GM12878 (cell line): Measurements from ENCODE around the gene SLFN5. TPM values are rescaled to one million over a fixed set of nuclear protein-coding genes. Genes with fewer than 3 reads are reported as not detected.

Experiments
- ATAC-seq: fragments of 200-7000 bp; cut with Tn5 transposase; 3 replicates; pipeline ENCODE4 v1.9.1; 2020; ENCODE audit warnings: mild to moderate bottlenecking, moderate library complexity
- BruUV-seq: library from RNA; stranded (reverse); fragments of 400-500 nt; replicated peaks from 2 replicates; lab custom pipeline; 2021; lab: Mats Ljungman, UMichigan
- CTCF ChIA-PET: fragments of 300-600 bp; sonication (Branson Sonifier 250); formaldehyde crosslinking; extraction: SDS; loops from one replicate; lab custom pipeline; 2021; ENCODE audit warnings: inconsistent platforms; lab: Yijun Ruan, JAX
- POLR2A ChIA-PET: fragments of 350-600 bp; formaldehyde crosslinking; extraction: SDS; loops from one replicate; lab custom pipeline; 2021; ENCODE audit warnings: inconsistent platforms; lab: Charles Lee
- RAD21 ChIA-PET: fragments of 300-600 bp; sonication (Branson Sonifier 250); formaldehyde crosslinking; loops from one replicate; lab custom pipeline; 2023; ENCODE audit warnings: antibody characterized with exemption; ENCODE audit not compliant: unreplicated experiment; lab: Charles Lee
- SMC1A ChIA-PET: fragments of 300-600 bp; sonication (Branson Sonifier 250); formaldehyde crosslinking; loops from one replicate; lab custom pipeline; 2023; ENCODE audit not compliant: unreplicated experiment, uncharacterized antibody; lab: Charles Lee
- DNase-seq: peaks from one replicate; pipeline ENCODE4 v3.0.0-alpha.2; 2011; ENCODE audit warnings: low read depth, low spot score
- FAIRE-seq: peaks from 3 replicates; lab custom pipeline; 2011; peaks lifted over from hg19 to GRCh38; lab: Jason Lieb, UNC
- H2AFZ ChIP-seq: 2 replicates; pipeline ENCODE4 v1.6.0; 2011; ENCODE audit warnings: low read depth, low read length, control low read depth; ENCODE audit not compliant: control insufficient read depth
- H3K27ac ChIP-seq: 2 replicates; pipeline ENCODE4 v1.5.1; 2011; ENCODE audit warnings: control low read depth; ENCODE audit not compliant: control insufficient read depth, insufficient read depth
- H3K27me3 ChIP-seq, 2 experiments: replicated peaks in 1 of 2; 2 replicates each; pipeline versions ENCODE4 v1.6.0 to v1.6.1; 2011; ENCODE audit warnings: low read length in 1 of 2; ENCODE audit not compliant: control insufficient read depth in 2 of 2, insufficient read depth in 2 of 2
- H3K36me3 ChIP-seq, 2 experiments: 2 replicates each; pipeline ENCODE4 v1.5.1; 2011; ENCODE audit warnings: low read length in 1 of 2; ENCODE audit not compliant: control insufficient read depth in 2 of 2, insufficient read depth in 2 of 2
- H3K4me1 ChIP-seq: 2 replicates; pipeline ENCODE4 v1.6.1; 2011; ENCODE audit warnings: mild to moderate bottlenecking, low read length, moderate library complexity, mixed read lengths; ENCODE audit not compliant: control insufficient read depth, insufficient read depth
- H3K4me2 ChIP-seq: 2 replicates; pipeline ENCODE4 v1.6.0; 2011; ENCODE audit warnings: control low read depth; ENCODE audit not compliant: control insufficient read depth, insufficient read depth
- H3K4me3 ChIP-seq: fragments of 200-600 bp; sonication (generic); 2 replicates; pipeline ENCODE4 v1.5.1; 2016
- H3K79me2 ChIP-seq: 2 replicates; pipeline ENCODE4 v1.6.0; 2011; ENCODE audit warnings: low read length; ENCODE audit not compliant: control insufficient read depth, insufficient read depth
- H3K9ac ChIP-seq: 2 replicates; pipeline ENCODE4 v1.8.0; 2011; ENCODE audit warnings: low read length, control low read depth, mixed read lengths; ENCODE audit not compliant: control insufficient read depth, insufficient read depth
- H3K9me3 ChIP-seq: replicated peaks from 3 replicates; pipeline ENCODE4 v1.5.1; 2011; ENCODE audit warnings: mild to moderate bottlenecking, low read length; ENCODE audit not compliant: control insufficient read depth, insufficient read depth
- H4K20me1 ChIP-seq: 2 replicates; pipeline ENCODE4 v1.6.0; 2011; ENCODE audit not compliant: control insufficient read depth, insufficient read depth
- GABPA ChIP-seq: IDR thresholded peaks from 2 replicates; pipeline ENCODE4 v1.6.1; 2014; ENCODE audit warnings: antibody characterized with exemption, low read depth, mild to moderate bottlenecking, inconsistent platforms
- HSF1 ChIP-seq: fragments of 150-350 bp; IDR thresholded peaks from 2 replicates; pipeline ENCODE4 v1.6.1; 2014; ENCODE audit warnings: mild to moderate bottlenecking, low read depth, low read length
- IKZF2 ChIP-seq, 2 experiments: fragments of 450-650 bp; IDR thresholded peaks; 2 replicates each; pipeline ENCODE4 v1.6.1; 2017; ENCODE audit warnings: mild to moderate bottlenecking in 2 of 2, moderate library complexity in 2 of 2
- MEF2A ChIP-seq: IDR thresholded peaks from 2 replicates; pipeline ENCODE4 v1.6.1; 2011; ENCODE audit warnings: low read depth, mild to moderate bottlenecking, low read length, moderate library complexity; ENCODE audit not compliant: insufficient read depth
- RAD51 ChIP-seq: fragments of 450-650 bp; IDR thresholded peaks from 2 replicates; pipeline ENCODE4 v1.6.1; 2016; ENCODE audit warnings: moderate library complexity, mild to moderate bottlenecking, inconsistent platforms
- RB1 ChIP-seq: fragments of 450-650 bp; formaldehyde crosslinking; IDR thresholded peaks from 2 replicates; pipeline ENCODE4 v1.6.1; 2017; ENCODE audit warnings: mild to moderate bottlenecking, borderline replicate concordance
- SP1 ChIP-seq: IDR thresholded peaks from one replicate; pipeline ENCODE4 v1.6.1; 2011; ENCODE audit warnings: low read depth, low read length
- SPI1 ChIP-seq: IDR thresholded peaks from 2 replicates; pipeline ENCODE4 v1.6.1; 2011; ENCODE audit warnings: low read depth, mild to moderate bottlenecking, low read length, moderate library complexity, borderline replicate concordance; ENCODE audit not compliant: insufficient read depth
- SRF ChIP-seq, 2 experiments: IDR thresholded peaks; 2 replicates each; pipeline ENCODE4 v1.6.1; 2011; ENCODE audit warnings: low read depth in 2 of 2, low read length in 2 of 2, mild to moderate bottlenecking in 1 of 2, moderate library complexity in 1 of 2
- STAT3 ChIP-seq: IDR thresholded peaks from 2 replicates; pipeline ENCODE4 v1.6.1; 2011; ENCODE audit warnings: low read depth, low read length, improper control_type of control experiment
- TARDBP ChIP-seq: IDR thresholded peaks from 2 replicates; pipeline ENCODE4 v1.6.1; 2016; ENCODE audit warnings: borderline replicate concordance
- TCF7 ChIP-seq: IDR thresholded peaks from 2 replicates; pipeline ENCODE4 v1.6.1; 2014; ENCODE audit warnings: antibody characterized with exemption, borderline replicate concordance
- YY1 ChIP-seq: IDR thresholded peaks from 2 replicates; pipeline ENCODE4 v1.6.1; 2011; ENCODE audit warnings: low read depth, mild to moderate bottlenecking, low read length
- ZNF207 ChIP-seq: fragments of 450-650 bp; IDR thresholded peaks from 2 replicates; pipeline ENCODE4 v1.6.1; 2014; ENCODE audit warnings: antibody characterized with exemption, mild to moderate bottlenecking, borderline replicate concordance
- WGBS: methylation state at CpG from one replicate; pipeline ENCODE4 v1.1.6; 2016; ENCODE audit warnings: low lambda C conversion rate; ENCODE audit not compliant: insufficient replicate concordance, insufficient coverage; ENCODE audit errors: missing lambda C conversion rate; 5-methylcytosine and 5-hydroxymethylcytosine counted together
- in situ Hi-C: fragments of 300-500 bp; cut with MboI; formaldehyde crosslinking; loops from 9 replicates; pipeline ENCODE4 v1.14.3; 2018; ENCODE audit warnings: mixed read lengths
- intact Hi-C: fragments of 100-400 bp; cut with micrococcal nuclease; formaldehyde crosslinking; loops from one replicate; pipeline ENCODE4 v1.14.2; 2022; ENCODE audit not compliant: unreplicated experiment
- polyA plus RNA-seq, 11 experiments: library from polyadenylated mRNA; depleted of rRNA in 4 of 11; unstranded in 6 of 11; stranded (reverse) in 5 of 11; fragments of >200 nt; fragmentation: Nextera tagmentation in 4 of 11; fragmentation: Illumina TruSeq in 1 of 11; extraction: Ambion mirVana in 4 of 11; extraction: Trizol in 1 of 11; gene quantifications; 1 replicate in 1 of 11; 2 replicates in 10 of 11; pipeline versions ENCODE4 v1.2.1 to v1.2.3, GENCODE V29; 2011 to 2016; ENCODE audit warnings: inconsistent platforms in 2 of 11, missing spikeins in 2 of 11, low read depth in 1 of 11
- total RNA-seq, 4 experiments: library from RNA; depleted of rRNA in 3 of 4; stranded (reverse); fragments of >200 nt in 3 of 4; fragmentation: Illumina TruSeq in 1 of 4; extraction: Trizol in 1 of 4; gene quantifications; 2 replicates each; pipeline versions ENCODE4 v1.2.1 to v1.2.3, GENCODE V29; 2013 to 2021

SLFN5 gene
- total and polyA plus RNA-seq, 10 of the 15 experiments (the other 5 are each of a cell fraction or from before 2014, with no cell fraction given): 0.19 to 2.1 (median 1.3) TPM

GRCh38 chr17:35284955-35285354 is 42.1 kb downstream of the SLFN5 start:
- Histone ChIP-seq H3K36me3 (no peaks in the 10 kb centered on the region), H3K4me3 (no peak overlapping the region), H3K4me2 (no peak overlapping the region), H3K9me3 (no peaks in the 10 kb centered on the region; the same call in 2 of the 3 replicates), H4K20me1 (no peaks in the 10 kb centered on the region), H2AFZ (no peak overlapping the region), H3K4me1 (peaks cover 8% of the 10 kb centered on the region), H3K9ac (no peak overlapping the region), H3K27me3 (no peaks in the 10 kb centered on the region; a peak in 1 of 4 replicates), H3K79me2 (no peaks in the 10 kb centered on the region), H3K27ac (no peak overlapping the region)
- TF ChIP-seq HSF1 (no peak), ZNF207 (no peak), GABPA (no peak)
- no TSS peak for BruUV-seq
- ATAC-seq (no peak), DNase-seq (no peak), FAIRE-seq (no peak)
- ChIA-PET CTCF (interaction anchor here (2.0 kb wide), 1 partner anchor 28 kb away, joined by 6 read pairs; no protein-coding TSS in a partner anchor), SMC1A (no interaction called here), RAD21 (no interaction called here), POLR2A (no interaction called here)
- intact Hi-C loops: no loop called here
- in situ Hi-C loops: no loop called here
- 92% methylated on average over 2 of the region's 2 CpGs for WGBS

- FAIRE-seq (no peak), ATAC-seq (peak; percentile 94), DNase-seq (peak; percentile 26)
- Histone ChIP-seq H3K79me2 (no peaks in the 10 kb centered on the region), H3K4me3 (no peak overlapping the region), H3K27ac (no peak overlapping the region), H3K27me3 (no peaks in the 10 kb centered on the region; a peak in 1 of 4 replicates), H2AFZ (no peak overlapping the region), H3K36me3 (no peaks in the 10 kb centered on the region), H4K20me1 (no peaks in the 10 kb centered on the region), H3K4me2 (no peak overlapping the region), H3K9me3 (no peaks in the 10 kb centered on the region; the same call in 2 of the 3 replicates), H3K4me1 (peaks cover 8% of the 10 kb centered on the region), H3K9ac (no peak overlapping the region)
- RAD21 ChIA-PET: no interaction called here
- in situ Hi-C loops (no loop called here), intact Hi-C loops (no loop called here)
- BruUV-seq: no TSS peak
- CTCF ChIA-PET: interaction anchor here (0.6 kb wide), 1 partner anchor 1045 kb away, joined by 3 read pairs; no protein-coding TSS in a partner anchor
- no peak for TF ChIP-seq HSF1
- TF ChIP-seq TCF7: no peak
- no peak for TF ChIP-seq STAT3
- no peak for TF ChIP-seq RB1
- no peak for TF ChIP-seq RAD51
- TF ChIP-seq SRF (IDR thresholded peaks at IDR 0.05; ENCODE audit: low read depth in 2 of 2, low read length in 2 of 2): peak; percentile 70 to 95
- no peak for TF ChIP-seq SP1
- no peak for TF ChIP-seq IKZF2 (IDR thresholded peaks at IDR 0.05)
- TF ChIP-seq SPI1: peak; percentile 51; the same call in 1 of the 2 replicates
- no peak for TF ChIP-seq YY1
- TF ChIP-seq TARDBP: no peak
- TF ChIP-seq MEF2A: no peak
- 3% methylated on average over 2 of the region's 2 CpGs for WGBS
- POLR2A ChIA-PET: no interaction called here
- SMC1A ChIA-PET: interaction anchor here (0.7 to 1.6 kb wide), 4 partner anchors 20 to 325 kb away, joined by 3 to 7 read pairs (median 4); partner anchors contain the start of gene SLFN5
Observed at GRCh38 chr17:35286120-35286781, 43.4 kb downstream of the SLFN5 start.
